Stimulated activated CD8-positive, alpha-beta memory T cell treated with anti-CD3 and anti-CD28 coated beads, Interleukin-4, amount 100 ng/mL, for 24 hours (primary cell): ENCODE data around the gene MGAT4C.
"Not testable (repeated sequence)": the region's sequence is repeated elsewhere in the genome, so short reads cannot be mapped to it uniquely, and the experiment has no call there.

Experiments
- DNase-seq: peaks from one replicate; pipeline ENCODE4 v3.0.0-alpha.2; 2020; ENCODE audit warnings: low read depth

MGAT4C gene

GRCh38 chr12:86134561-86134960 lies 121.6 kb downstream of the MGAT4C start:
- no peak for DNase-seq

- not testable (repeated sequence) for DNase-seq
These were observed 129.3 kb downstream of the MGAT4C start for GRCh38 chr12:86126900-86127299.

- no peak for DNase-seq
These were observed 133.2 kb downstream of the MGAT4C start for GRCh38 chr12:86122846-86123468.

GRCh38 chr12:86118161-86118560 lies 138.0 kb downstream of the MGAT4C start:
- DNase-seq: no peak

- no peak for DNase-seq
These were observed 138.5 kb downstream of the MGAT4C start for GRCh38 chr12:86117711-86118110.

GRCh38 chr12:86104087-86104486 lies 152.1 kb downstream of the MGAT4C start:
- no peak for DNase-seq

GRCh38 chr12:86097161-86097560 lies 159.0 kb downstream of the MGAT4C start:
- DNase-seq: no peak

- DNase-seq: no peak
These were observed 164.5 kb downstream of the MGAT4C start for GRCh38 chr12:86091681-86092080.

GRCh38 chr12:86081843-86082242 lies 174.3 kb downstream of the MGAT4C start:
- no peak for DNase-seq

GRCh38 chr12:86059052-86059451 lies 197.1 kb downstream of the MGAT4C start:
- not testable (repeated sequence) for DNase-seq

- no peak for DNase-seq
These were observed 198.9 kb downstream of the MGAT4C start for GRCh38 chr12:86057092-86057845.

- DNase-seq: no peak
These were observed 203.3 kb downstream of the MGAT4C start for GRCh38 chr12:86052921-86053320.

GRCh38 chr12:86050010-86050409 lies 206.2 kb downstream of the MGAT4C start:
- DNase-seq: no peak

GRCh38 chr12:86044396-86044795 lies 211.8 kb downstream of the MGAT4C start:
- DNase-seq: no peak

- no peak for DNase-seq
These were observed 214.1 kb downstream of the MGAT4C start for GRCh38 chr12:86042062-86042461.

- DNase-seq: no peak
These were observed 237.8 kb downstream of the MGAT4C start for GRCh38 chr12:86018361-86018760.

GRCh38 chr12:86015026-86015425 lies 241.2 kb downstream of the MGAT4C start:
- no peak for DNase-seq

GRCh38 chr12:86006727-86007126 lies 249.5 kb downstream of the MGAT4C start:
- no peak for DNase-seq

GRCh38 chr12:85998074-85998473 lies 258.1 kb downstream of the MGAT4C start:
- no peak for DNase-seq

- DNase-seq: no peak
These were observed 259.9 kb downstream of the MGAT4C start for GRCh38 chr12:85996280-85996679.

GRCh38 chr12:85993746-85994145 lies 262.4 kb downstream of the MGAT4C start:
- no peak for DNase-seq

GRCh38 chr12:85985996-85986395 lies 270.2 kb downstream of the MGAT4C start:
- no peak for DNase-seq

- no peak for DNase-seq
These were observed 272.6 kb downstream of the MGAT4C start for GRCh38 chr12:85983601-85984000.

GRCh38 chr12:85979641-85980040 lies 276.6 kb downstream of the MGAT4C start:
- DNase-seq: no peak
